ENCODE measurements around the gene CGB2. TPM values are rescaled to one million over a fixed set of nuclear protein-coding genes. Genes with fewer than 3 reads are reported as not detected.
"Not testable (repeated sequence)": the region's sequence is repeated elsewhere in the genome, so short reads cannot be mapped to it uniquely, and the experiment has no call there.

The CGB2 gene
- total and polyA plus RNA-seq, 5 experiments from 2014 or later = not detected

GRCh38 chr19:49014123-49014869, 17.4 kb upstream of the CGB2 start:
- peak overlapping the region in 1 of 10 donors; percentile 82 for H3K27ac Mint-ChIP-seq
- POLR2A ChIA-PET = no interaction called here
- peaks cover 0 to 27% (median 3%) of the 10 kb centered on the region in 3 donors for H3K36me3 Mint-ChIP-seq
- peaks cover 4 to 16% (median 10%) of the 10 kb centered on the region in 4 donors for H3K4me1 Mint-ChIP-seq
- ATAC-seq (no peak), DNase-seq (no peak)
- peaks cover 0 to 3% (median 0%) of the 10 kb centered on the region in 5 donors for H3K27me3 Mint-ChIP-seq
- H3K9me3 Mint-ChIP-seq = no peaks in the 10 kb centered on the region
- peak overlapping the region in 2 of 10 donors; percentile 14 to 41 for H3K4me3 Mint-ChIP-seq

GRCh38 chr19:49014870-49015255, 16.8 kb upstream of the CGB2 start:
- no peak overlapping the region for H3K4me3 Mint-ChIP-seq
- H3K4me1 Mint-ChIP-seq = peaks cover 5 to 21% (median 13%) of the 10 kb centered on the region in 4 donors
- peaks cover 0 to 23% (median 3%) of the 10 kb centered on the region in 3 donors for H3K36me3 Mint-ChIP-seq
- DNase-seq (no peak), ATAC-seq (no peak)
- H3K9me3 Mint-ChIP-seq = no peaks in the 10 kb centered on the region
- POLR2A ChIA-PET = no interaction called here
- peaks cover 0 to 3% (median 0%) of the 10 kb centered on the region in 5 donors for H3K27me3 Mint-ChIP-seq
- H3K27ac Mint-ChIP-seq = no peak overlapping the region

- no peak for ATAC-seq
- peaks cover 0 to 10% (median 2%) of the 10 kb centered on the region in 3 donors for H3K36me3 Mint-ChIP-seq
Observed at GRCh38 chr19:49016067-49016839, 15.4 kb upstream of the CGB2 start.

GRCh38 chr19:49017041-49017665, 14.5 kb upstream of the CGB2 start, which contains the start of gene LHB:
Gene LHB, minus strand, starts transcription at chr19:49017091. Its CDS starts 10 bp downstream, at chr19:49017081.
- peak within 1 kb of the TSS; percentile 81 to 95 (median 90) for H3K4me3 Mint-ChIP-seq
- POLR2A ChIA-PET = interaction anchor here (1.4 kb wide), 1 partner anchor 24 kb away, joined by 19 read pairs; the partner anchor contains the start of genes GYS1 and RUVBL2
- ATAC-seq = no peak
- peaks cover 0 to 6% (median 0%) of the 10 kb centered on the region in 5 donors for H3K27me3 Mint-ChIP-seq
- peaks cover 0 to 8% (median 0%) of the 10 kb centered on the region in 3 donors for H3K36me3 Mint-ChIP-seq
- H3K9me3 Mint-ChIP-seq = no peaks in the 10 kb centered on the region
- peaks cover 10 to 35% (median 24%) of the 10 kb centered on the region in 4 donors for H3K4me1 Mint-ChIP-seq
- peak within 1 kb of the TSS in 8 of 10 donors; percentile 35 to 80 (median 67) for H3K27ac Mint-ChIP-seq
- no peak for DNase-seq

More at GRCh38 chr19:49016067-49016839, 15.4 kb upstream of the CGB2 start:
- POLR2A ChIA-PET = interaction anchor here (0.9 kb wide), 1 partner anchor 23 kb away, joined by 3 read pairs; the partner anchor contains the start of genes GYS1 and RUVBL2
- Mint-ChIP-seq H3K27me3 (peaks cover 0 to 3% (median 0%) of the 10 kb centered on the region in 5 donors), H3K9me3 (no peaks in the 10 kb centered on the region), H3K4me3 (peak overlapping the region in 7 of 10 donors; percentile 13 to 95 (median 32)), H3K27ac (peak overlapping the region in 4 of 10 donors; percentile 12 to 80 (median 44)), H3K4me1 (peaks cover 9 to 34% (median 21%) of the 10 kb centered on the region in 4 donors)
- DNase-seq = no peak

GRCh38 chr19:49017666-49018351, 13.9 kb upstream of the CGB2 start:
- Mint-ChIP-seq H3K27me3 (peaks cover 0 to 6% (median 0%) of the 10 kb centered on the region in 5 donors), H3K36me3 (peaks cover 0 to 8% (median 0%) of the 10 kb centered on the region in 3 donors), H3K9me3 (no peaks in the 10 kb centered on the region), H3K4me1 (peaks cover 10 to 35% (median 24%) of the 10 kb centered on the region in 4 donors), H3K27ac (peak overlapping the region in 6 of 10 donors; percentile 38 to 73 (median 67)), H3K4me3 (peak overlapping the region; percentile 81 to 95 (median 90))
- DNase-seq (peak; percentile 55 to 83 (median 65)), ATAC-seq (peak; percentile 88 to 93)
- POLR2A ChIA-PET = interaction anchor here (0.6 to 1.4 kb wide), 2 partner anchors 25 to 753 kb away, joined by 4 to 19 read pairs; partner anchors contain the start of genes GYS1 and RUVBL2

- Mint-ChIP-seq H3K27ac (peak overlapping the region in 8 of 10 donors; percentile 40 to 85 (median 67)), H3K4me3 (peak overlapping the region; percentile 81 to 95 (median 90)), H3K4me1 (peaks cover 10 to 35% (median 24%) of the 10 kb centered on the region in 4 donors)
- DNase-seq (peak in 3 of 10 donors; percentile 33 to 48 (median 40)), ATAC-seq (peak; percentile 32 to 34)
- not testable (repeated sequence) for H3K36me3 Mint-ChIP-seq, H3K9me3 Mint-ChIP-seq, H3K27me3 Mint-ChIP-seq
- POLR2A ChIA-PET = interaction anchor here (0.6 to 1.4 kb wide), 3 partner anchors 25 to 915 kb away, joined by 3 to 19 read pairs (median 4); partner anchors contain the start of genes GYS1 and RUVBL2
Observed at GRCh38 chr19:49018388-49019241, 13.1 kb upstream of the CGB2 start.

GRCh38 chr19:49019242-49019932, 12.3 kb upstream of the CGB2 start:
- H3K4me3 Mint-ChIP-seq = peak overlapping the region; percentile 81 to 95 (median 90)
- H3K27ac Mint-ChIP-seq = peak overlapping the region in 7 of 10 donors; percentile 52 to 85 (median 75)
- ATAC-seq (peak; percentile 26 to 33), DNase-seq (peak; percentile 38 to 76 (median 63))
- H3K9me3 Mint-ChIP-seq = no peaks in the 10 kb centered on the region
- H3K27me3 Mint-ChIP-seq = peaks cover 0 to 6% (median 0%) of the 10 kb centered on the region in 5 donors
- H3K36me3 Mint-ChIP-seq = peaks cover 0 to 4% (median 0%) of the 10 kb centered on the region in 3 donors
- POLR2A ChIA-PET = interaction anchor here (0.7 kb wide), 1 partner anchor 914 kb away, joined by 3 read pairs; no protein-coding TSS in a partner anchor
- H3K4me1 Mint-ChIP-seq = peaks cover 10 to 35% (median 24%) of the 10 kb centered on the region in 4 donors

GRCh38 chr19:49020342-49020741, 11.3 kb upstream of the CGB2 start:
- Mint-ChIP-seq H3K27ac (no peak overlapping the region), H3K4me3 (peak overlapping the region in 6 of 10 donors; percentile 4 to 95 (median 84)), H3K4me1 (peaks cover 10 to 35% (median 24%) of the 10 kb centered on the region in 4 donors), H3K27me3 (peaks cover 0 to 6% (median 0%) of the 10 kb centered on the region in 5 donors), H3K9me3 (no peaks in the 10 kb centered on the region), H3K36me3 (peaks cover 0 to 3% (median 0%) of the 10 kb centered on the region in 3 donors)
- DNase-seq = no peak
- no peak for ATAC-seq
- POLR2A ChIA-PET = interaction anchor here (0.5 kb wide), 1 partner anchor 320 kb away, joined by 3 read pairs; no protein-coding TSS in a partner anchor

- H3K4me3 Mint-ChIP-seq = peak overlapping the region in 3 of 10 donors; percentile 2 to 61 (median 5)
- peaks cover 0 to 6% (median 0%) of the 10 kb centered on the region in 5 donors for H3K27me3 Mint-ChIP-seq
- no peaks in the 10 kb centered on the region for H3K36me3 Mint-ChIP-seq
- H3K9me3 Mint-ChIP-seq = no peaks in the 10 kb centered on the region
- no peak for DNase-seq
- POLR2A ChIA-PET = interaction anchor here (0.5 to 1.1 kb wide), 2 partner anchors 27 to 319 kb away, joined by 3 read pairs; partner anchors contain the start of gene RUVBL2
- H3K4me1 Mint-ChIP-seq = peaks cover 10 to 35% (median 24%) of the 10 kb centered on the region in 4 donors
- peak overlapping the region in 1 of 10 donors; percentile 78 for H3K27ac Mint-ChIP-seq
- no peak for ATAC-seq
Observed at GRCh38 chr19:49020931-49021895, 10.5 kb upstream of the CGB2 start.

Measured in naive thymus-derived CD8-positive, alpha-beta T cell (primary cell).